Activated CD4-positive, CD25-positive, alpha-beta regulatory T cell treated with anti-CD3 and anti-CD28 coated beads, Interleukin-2, amount 50 U/mL, for 24 hours (primary cell): ENCODE results near the gene RAB3A.
"Not testable (repeated sequence)": the region's sequence is repeated elsewhere in the genome, so short reads cannot be mapped to it uniquely, and the experiment has no call there.

ENCODE experiments used
- ATAC-seq, 2 donors: fragments of 150-1000 bp; cut with Tn5 transposase; one replicate each; pipeline ENCODE4 v1.10.0; 2021; ENCODE audit warnings: mild to moderate bottlenecking in 1 of 2, moderate library complexity in 1 of 2

The RAB3A gene

DNA sequence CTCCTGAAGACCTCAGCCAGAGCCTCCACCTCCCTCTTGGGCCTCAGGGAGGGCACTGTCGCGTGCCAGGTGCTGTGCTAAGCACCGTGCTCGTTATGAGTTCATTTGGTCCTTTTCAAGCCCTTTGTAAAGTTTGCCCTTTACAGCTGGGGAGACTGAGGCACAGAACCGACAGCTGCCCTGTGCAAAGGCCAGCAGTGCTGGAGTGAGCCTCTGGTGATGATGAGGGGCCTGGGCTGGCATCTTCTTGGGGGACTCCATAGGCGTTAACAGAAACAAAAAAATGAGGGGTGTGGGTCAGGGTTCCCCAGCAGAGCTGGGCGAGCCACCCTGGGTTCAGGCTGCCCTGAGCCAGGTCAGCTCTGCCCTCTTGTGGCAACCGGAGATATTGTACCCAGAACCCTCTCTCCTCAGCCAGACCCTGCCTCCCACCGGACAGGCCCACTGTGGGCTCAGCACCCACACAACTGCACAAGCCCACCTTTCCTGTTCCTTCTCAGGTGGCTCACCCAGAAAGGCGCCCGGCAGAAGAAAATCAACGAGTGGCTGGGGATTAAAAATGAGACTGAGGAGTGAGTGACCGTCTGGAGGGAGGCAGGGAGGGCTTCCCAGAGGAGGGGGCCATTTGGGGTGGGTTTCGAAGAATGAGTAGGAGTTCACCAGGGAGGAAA is 35.7 kb downstream of the RAB3A start:
- ATAC-seq, result peak; percentile 83 to 93

DNA sequence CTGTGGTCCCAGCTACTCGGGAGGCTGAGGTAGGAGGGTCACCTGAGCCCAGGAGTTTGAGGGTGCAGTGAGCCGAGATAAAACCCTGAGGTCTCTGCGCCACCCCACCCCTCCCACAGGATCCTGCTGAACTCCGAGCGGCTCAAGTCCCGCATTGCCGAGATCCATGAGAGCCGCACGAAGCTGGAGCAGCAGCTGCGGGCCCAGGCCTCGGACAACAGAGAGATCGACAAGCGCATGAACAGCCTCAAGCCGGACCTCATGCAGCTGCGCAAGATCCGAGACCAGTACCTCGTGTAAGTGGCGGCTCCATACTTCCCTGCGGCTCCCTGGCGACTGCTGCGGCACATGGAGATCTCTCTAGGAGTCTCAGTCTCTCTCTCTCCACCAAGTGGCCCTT is 36.8 kb downstream of the RAB3A start:
- ATAC-seq, result no peak

DNA sequence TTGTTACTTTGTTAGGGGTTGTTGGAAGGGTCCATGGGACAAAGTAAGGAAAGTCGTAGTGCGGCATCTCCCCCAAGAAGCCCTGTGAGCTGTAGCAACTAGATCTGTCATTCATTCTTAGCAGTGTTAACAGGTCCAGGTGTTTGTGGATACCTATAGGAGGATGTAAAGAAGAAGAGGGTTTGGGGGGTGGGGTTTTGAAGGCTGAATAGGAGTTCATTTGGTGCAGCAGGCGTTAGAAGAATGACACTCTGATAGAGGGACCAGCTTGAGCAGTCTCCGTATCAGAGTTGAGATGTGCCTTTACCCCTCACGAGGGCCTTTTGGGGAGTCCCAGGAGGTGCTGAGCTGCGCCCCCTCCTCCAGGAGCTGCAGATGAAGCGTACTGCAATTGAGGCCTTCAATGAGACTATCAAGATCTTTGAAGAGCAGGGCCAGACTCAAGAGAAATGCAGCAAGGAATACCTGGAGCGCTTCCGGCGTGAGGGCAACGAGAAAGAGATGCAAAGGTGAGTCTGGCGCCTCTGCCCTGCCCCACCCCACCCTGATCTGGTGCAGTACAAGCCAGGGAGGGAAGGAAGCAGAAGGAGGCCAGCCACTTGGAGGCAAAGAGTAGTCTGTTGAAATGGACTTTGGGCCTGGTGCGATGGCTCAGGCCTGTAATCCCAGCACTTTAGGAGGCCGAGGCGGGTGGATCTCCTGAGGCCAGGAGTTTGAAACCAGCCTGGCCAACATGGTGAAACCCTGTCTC is 37.9 kb downstream of the RAB3A start:
- ATAC-seq, result no peak

DNA sequence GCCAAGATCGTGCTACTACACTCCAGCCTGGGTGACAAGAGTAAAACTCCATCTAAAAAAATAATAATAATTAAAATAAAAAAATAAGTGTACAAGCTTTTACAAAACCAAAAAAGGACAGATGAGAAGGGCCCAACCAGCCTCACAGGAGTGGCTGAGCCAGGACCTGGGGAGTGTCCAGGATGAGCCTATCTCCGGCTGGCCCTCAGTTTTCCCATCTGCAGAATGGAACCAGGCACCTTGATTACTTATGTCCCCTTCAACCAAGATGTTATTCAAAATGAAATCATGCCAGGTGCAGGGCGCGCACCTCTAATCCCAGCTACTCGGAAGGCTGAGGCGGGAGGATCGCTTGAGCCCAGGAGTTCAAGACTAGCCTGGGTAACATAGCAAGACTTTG is 39.8 kb downstream of the RAB3A start:
- ATAC-seq, result no peak

DNA sequence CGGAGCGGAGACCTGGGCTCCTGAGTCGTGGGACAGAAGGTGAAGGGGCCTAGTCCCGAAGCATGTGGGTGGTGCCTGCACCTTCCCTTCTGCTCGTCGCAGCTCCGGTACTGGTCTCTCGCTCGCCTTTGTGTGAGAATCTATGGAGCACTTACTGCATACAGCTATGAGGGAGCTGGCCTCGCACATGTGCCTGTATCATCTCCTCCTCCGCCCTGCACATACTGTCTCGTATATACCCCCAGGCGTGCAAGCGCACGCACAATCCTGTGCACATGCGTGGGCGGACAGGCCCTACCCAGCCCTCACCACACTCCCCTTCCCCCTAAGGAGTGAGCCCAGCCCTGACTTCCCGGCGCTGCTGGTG is 42.2 kb downstream of the RAB3A start:
- no peak for ATAC-seq

DNA sequence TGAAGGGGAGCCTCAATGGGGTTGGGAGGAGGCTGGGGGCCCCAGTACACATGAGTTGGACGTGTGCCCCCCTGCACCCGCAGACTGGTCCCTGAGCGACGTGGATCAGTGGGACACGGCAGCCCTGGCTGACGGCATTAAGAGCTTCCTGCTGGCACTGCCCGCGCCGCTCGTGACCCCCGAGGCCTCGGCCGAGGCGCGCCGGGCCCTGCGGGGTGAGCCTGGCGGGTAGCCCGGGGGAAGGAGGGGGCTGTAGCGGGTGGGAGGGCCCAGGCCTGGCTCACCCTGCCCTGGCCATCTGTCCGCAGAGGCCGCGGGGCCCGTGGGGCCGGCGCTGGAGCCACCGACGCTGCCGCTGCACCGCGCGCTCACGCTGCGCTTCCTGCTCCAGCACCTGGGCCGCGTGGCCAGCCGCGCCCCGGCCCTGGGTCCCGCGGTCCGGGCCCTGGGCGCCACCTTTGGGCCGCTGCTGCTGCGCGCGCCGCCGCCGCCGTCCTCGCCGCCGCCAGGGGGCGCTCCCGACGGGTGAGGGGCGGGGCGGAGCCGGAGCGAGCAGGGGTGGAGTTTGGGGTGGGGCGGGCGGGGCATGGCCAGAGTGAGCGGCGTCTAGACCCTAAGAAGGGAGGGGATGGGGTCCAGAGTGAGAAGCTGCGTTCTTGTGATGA is 42.7 kb downstream of the RAB3A start:
- peak; percentile 91 to 92 for ATAC-seq

DNA sequence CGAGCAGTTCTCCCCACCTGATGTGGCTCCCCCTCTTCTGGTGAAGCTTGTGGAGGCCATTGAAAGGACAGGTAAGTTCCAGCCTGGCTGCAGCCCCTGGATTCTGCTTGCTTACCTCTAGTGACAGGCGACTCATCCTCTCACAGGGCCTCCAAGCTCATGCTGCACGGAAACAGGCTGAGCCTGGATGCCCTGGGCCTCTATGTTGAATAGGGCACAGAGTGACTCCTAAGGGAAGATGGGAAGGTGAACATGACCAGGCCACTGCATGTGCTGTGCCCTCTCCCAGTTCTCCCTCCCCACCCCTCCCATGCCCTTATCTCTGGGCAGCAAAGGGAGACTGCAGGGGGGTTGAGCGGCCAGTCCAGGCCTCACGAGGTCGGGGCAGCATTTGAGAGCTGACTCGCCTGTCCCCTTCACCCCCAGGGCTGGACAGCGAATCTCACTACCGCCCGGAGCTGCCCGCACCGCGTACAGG is 43.3 kb downstream of the RAB3A start:
- no peak for ATAC-seq

DNA sequence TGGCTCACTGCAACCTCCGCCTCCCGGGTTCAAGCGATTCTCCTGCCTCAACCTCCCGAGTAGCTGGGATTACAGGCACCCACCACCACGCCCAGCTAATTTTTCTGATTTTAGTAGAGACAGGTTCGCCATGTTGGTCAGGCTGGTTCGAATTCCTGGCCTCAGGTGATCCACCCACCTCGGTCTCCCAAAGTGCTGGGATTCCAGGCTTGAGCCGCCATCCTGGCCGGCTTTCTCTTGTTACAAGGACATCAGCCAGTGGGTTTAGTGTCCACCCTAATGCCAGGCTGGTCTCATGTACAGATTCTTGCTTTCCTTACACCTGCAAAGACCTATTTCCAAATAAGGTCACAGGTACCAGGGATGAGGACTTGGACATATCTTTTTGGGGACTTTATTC is 44.0 kb downstream of the RAB3A start:
- no peak for ATAC-seq

DNA sequence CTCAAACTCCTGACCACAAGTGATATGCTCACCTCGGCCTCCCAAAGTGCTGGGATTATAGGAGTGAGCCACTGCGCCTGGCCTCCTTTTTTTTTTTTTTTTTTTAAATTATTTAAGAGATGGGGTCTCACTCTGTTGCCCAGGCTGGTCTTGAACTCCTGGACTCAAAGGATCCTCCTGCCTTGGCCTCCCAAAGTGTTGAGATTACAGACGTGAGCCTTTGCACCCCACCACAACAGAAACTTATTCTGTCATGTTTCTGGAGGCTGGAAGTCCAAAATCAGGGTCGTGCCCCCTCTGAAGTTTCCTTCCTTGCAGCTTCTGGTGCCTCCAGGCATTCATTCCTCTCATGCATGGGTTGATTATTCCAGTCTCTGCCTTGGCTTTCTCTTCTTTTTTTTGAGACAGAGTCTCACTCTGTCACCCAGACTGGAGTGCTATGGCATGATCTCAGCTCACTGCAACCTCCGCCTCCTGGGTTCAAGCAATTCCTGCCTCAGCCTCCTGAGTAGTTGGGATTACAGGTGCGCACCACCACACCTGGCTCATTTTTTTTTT is 44.7 kb downstream of the RAB3A start:
- not testable (repeated sequence) for ATAC-seq

DNA sequence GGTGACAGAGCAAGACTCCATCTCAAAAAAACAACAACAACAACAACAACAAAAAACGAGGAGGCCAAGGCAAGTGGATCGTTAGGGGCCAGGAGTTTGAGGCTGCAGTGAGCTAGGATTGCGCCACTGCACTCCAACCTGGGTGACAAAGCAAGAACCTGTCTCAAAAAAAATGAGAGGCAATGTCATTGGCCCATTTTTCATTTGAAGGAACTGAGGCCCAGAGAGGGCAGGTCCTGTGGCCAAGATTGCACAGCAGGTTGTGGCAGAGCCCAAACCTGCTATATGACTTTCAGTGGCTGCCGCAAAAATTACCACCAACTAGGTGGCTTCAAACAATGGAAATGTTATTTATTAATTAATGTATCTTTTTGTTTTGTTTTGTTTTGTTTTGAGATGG is 45.4 kb downstream of the RAB3A start:
- no peak for ATAC-seq

DNA sequence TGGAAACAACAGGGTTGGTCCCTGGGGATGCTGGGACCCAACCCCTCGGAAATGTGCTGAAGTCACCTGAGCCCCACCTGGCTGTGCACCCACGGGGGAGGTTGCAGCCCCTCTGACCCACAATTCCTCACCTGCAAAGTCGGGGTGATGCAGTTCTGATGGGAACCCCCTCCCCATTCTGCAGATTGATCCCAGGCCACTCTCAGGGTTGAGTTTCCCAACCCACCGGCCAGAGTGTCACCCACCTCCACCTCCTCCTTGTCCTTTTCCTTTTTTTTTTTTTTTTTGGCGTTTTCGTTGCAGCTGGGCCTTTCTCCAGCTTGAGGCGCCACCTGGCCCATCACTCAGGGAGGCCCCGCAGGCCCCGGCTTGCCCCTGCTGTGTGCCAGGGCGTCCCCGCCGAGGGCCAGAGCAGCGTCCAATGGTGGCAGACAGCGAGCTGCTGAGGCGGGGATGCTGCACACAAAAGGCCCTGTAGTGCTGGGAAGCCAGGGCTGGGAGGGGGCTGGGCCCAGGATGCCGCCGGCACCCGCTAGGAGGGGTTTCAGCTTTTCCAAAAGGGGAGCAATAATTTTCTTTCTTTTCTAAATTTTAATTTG is 46.3 kb downstream of the RAB3A start:
- ATAC-seq, result no peak

DNA sequence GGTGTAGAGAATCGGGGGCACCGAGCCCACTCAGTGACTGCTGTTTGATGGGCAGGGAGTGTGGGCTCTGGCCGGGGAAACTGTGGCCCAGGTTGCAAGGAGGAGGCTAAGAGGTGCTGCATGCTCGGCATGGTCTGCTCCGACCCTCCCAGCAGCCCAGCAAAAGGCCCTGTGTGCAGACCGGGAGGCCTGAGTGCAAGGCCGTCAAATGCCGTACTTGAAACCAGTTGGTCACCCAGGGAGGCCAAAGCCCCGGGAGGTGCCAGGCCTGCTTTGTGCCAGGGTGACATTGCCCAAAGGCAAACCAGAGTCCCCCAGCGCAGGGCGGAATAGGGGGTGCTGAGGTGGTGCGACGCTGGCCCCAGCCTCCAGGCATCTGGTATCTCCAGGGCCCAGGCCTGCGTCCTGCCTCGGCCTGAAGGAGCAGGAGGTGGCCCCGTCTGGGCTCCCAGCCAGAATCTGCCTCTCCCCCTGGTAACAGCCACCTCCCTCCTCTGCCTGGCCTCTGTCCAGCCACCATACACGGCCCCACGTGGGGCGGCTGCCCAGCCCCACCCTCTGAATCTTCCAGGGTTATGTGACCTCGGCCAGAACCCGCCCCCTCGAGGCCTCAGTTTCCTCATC is 46.9 kb downstream of the RAB3A start:
- no peak for ATAC-seq

DNA sequence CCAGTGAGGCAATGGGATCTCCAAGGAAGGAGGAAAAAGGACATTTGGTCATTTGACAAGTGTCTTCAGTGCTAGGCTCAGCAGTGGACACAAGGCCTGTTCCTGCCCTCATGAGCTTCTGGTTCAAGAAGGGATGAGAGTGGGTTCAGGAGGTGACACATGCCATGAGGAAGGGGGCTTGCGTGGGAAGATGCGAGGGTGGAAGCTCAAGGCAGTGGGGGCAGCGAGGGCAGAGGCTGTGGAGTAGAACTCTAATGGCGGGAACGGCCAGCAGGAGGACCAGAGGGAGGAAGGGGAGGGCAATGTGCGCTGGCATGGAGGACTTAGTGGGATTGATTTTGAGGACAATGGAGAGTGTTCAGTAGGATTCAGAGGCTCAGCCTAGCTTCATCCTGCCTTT is 47.6 kb downstream of the RAB3A start:
- ATAC-seq, result no peak

DNA sequence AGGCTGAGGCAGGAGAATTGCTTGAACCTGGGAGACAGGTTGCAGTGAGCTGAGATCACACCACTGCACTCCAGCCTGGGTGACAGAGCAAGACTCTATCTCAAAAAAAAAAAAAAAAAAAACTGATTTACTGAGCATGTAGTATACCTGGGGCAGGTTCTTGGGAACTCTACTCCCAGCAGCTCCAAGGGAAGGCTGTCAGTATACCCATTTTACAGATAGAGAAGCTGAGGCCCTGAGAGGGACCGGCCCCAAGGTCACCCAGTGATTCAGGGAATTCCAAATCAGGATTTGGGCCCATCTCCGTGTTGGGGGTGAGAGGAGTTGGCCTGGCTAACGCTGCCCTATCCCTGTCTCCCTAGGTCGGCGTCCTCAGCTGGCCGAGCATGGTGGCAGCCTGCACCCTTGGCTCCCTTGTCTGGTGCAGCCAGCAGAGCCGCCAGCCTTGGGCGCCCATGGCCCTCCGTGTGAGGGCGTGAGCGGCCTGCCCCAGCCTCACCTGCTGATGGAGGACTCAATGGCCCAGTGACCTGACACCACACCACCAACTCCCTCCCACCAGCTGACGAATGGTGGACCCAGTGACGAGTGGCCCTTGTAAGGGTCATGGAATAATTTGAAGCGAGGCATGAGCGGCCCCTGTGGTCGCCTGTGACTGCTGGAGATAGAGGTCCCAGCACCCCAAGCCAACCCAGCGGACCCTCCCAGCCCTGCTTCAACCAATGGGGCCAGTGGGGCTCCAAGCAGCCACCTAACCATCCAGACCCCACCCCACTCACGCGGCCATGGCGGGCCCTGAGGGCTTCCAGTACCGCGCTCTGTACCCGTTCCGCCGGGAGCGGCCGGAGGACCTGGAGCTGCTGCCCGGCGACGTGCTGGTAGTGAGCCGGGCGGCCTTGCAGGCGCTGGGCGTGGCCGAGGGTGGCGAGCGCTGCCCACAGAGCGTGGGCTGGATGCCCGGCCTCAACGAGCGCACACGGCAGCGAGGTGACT is 48.5 kb downstream of the RAB3A start:
- no peak for ATAC-seq

DNA sequence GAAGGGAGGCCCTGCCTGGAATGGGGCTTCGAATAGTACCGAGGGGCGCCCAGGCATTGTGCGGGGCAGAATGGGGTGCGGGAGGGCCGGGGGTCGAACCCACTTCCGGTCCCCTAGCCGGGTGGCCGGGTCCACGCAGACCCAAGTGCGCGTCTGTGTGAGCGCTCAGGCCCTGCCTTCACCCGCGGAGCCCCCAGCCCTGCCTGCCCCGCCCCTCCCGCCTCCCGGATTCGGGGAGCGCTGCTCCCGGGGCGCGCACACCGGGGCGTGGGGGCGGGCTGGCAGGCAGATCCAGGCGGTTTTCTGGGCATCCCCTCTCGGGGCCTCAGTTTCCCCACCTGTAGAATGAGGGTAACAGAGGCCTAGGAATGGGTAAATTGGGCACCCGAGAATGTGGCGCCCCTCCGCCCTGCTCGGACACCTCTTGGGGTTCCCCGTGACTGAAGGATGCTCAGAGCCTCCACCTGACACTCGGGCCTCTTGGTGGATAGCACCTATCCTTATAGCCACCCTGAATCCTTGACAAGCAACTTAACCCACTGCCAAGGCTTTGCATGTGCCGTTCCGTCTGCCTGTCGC is 50.2 kb downstream of the RAB3A start:
- ATAC-seq, result no peak

DNA sequence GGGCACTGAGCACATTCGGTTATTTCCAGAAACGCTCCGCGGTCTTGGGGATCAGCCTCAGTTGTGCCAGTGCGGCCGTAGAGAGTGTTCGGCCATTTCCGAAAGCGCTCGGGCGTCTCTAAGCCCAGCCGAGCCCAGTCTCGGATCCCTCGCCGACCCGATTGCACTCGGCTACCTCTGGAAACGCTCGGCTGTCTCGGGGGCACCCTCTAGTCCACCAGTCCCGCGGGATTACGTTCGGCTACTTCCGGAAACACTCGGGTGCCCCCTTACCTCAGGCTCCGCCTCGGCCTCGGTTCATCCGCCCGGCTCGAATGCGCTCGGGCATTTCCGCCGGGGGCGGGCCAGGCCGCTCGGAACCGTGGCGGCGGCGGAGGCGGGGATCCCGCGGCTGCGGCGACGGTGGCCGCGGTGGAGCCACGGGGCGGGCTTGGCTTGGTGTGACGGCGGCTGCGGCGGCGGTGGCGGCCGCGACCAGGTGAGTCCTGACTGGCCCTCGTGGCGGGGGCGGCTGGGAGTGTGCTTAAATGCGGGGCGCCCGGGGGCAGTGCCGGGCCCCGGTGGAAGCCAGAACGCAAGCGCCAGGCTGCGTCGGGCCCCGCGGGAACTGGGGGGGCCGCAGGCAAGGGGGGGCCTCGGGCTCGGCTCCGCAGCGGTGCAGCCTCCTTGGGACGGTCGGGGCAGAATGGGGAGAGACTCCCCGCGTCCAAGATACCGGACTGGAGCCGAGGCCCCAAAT is 50.9 kb downstream of the RAB3A start, which contains the start of gene PIK3R2:
TSS of gene PIK3R2 (plus strand) at position 347 of the 739 bp plus-strand sequence. CDS start 2,717 bp downstream, outside the sequence.
- peak; percentile 90 to 91 for ATAC-seq

DNA sequence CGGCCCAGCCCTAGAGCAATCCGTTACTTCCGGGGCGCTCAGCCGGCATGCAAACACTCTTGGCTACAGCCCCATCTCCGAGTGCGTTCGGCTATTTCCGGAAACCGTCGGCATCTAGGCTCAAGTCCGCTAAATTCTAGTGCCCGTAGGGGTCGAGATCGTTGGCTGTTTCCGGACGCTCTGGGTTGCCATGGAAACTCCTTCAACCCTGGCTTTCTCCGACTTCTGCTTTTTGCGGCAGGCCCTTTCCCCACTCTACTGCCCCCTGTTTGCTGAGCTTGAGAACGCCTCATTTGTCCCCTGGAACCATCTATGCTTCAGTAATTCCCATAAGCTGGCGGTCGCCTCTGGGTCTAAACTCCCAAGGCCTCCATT is 51.4 kb downstream of the RAB3A start:
- peak; percentile 71 to 76 for ATAC-seq

DNA sequence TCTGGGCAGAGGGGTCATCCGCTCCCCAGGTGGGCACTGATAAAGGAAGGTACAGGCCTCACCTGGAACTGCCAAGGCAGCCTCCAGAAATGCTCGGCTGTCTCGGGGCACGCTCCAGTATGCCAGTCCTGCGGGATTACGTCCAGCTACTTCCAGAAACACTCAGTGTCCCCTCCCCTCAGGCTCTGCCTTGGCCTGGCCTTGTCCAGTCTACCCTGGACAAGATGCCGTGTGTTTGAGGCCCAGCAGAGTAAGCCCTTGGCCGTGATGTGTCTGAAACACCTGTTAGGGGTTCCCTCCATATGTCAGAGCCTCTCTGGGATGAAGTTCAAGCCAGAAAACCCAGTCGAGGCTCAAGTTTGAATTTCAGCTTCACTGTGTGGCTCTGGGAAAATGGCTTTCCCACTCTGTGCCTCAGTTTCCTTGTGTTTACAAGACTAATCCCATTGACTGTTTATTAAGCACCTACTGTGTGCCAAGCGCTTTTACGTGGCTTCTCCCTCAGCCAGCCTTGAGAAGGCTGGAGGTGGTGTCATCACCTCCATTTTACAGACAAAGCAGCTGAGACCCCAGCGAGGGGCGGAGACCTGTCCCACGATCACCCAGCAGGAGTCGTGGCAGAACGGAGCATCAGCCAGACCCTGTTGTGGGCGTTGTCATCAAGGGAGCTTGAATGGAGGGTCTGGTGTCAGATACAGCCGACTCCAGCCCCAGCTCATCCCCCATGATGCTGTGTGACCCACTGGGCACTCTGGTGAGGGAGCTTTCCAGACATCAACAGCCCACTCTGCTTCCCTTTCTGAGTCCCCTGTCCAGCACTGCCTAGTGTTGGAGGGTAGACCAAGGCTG is 52.8 kb downstream of the RAB3A start:
- no peak for ATAC-seq

DNA sequence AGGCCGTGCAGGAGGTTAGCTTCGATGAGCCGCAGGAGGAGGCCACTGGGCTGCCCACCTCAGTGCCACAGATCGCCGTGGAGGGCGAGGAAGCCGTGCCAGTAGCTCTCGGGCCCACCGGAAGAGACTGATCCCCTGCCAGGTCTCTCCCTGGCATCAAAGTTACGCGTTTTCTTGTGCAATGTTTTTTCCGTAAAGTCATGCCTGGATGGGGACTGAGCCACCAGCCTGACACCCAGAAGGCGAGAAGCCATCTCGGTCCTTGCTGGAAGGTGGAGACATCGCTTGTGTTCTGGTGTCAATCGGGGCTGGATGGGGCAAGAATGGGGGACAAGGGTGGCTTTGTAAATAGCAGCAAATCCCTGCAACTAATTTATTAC is 54.3 kb downstream of the RAB3A start:
- ATAC-seq, result no peak
